Esophagus muscularis mucosa (tissue), 4 donors: ENCODE data around the gene RAI1.

Experiments
- EP300 ChIP-seq: sonication (generic); formaldehyde crosslinking; IDR thresholded peaks from one replicate; pipeline ENCODE4 v1.6.1; 2017; ENCODE audit warnings: antibody characterized with exemption
- POLR2A ChIP-seq: fragments of 450-650 bp; IDR thresholded peaks from one replicate; pipeline ENCODE4 v1.6.1; 2017; ENCODE audit warnings: antibody characterized with exemption, moderate library complexity, mild to moderate bottlenecking, low read depth
- POLR2AphosphoS5 ChIP-seq, 2 donors: sonication (generic); formaldehyde crosslinking; IDR thresholded peaks; one replicate each; pipeline ENCODE4 v1.6.1; 2017; ENCODE audit warnings: antibody characterized with exemption in 2 of 2
- TF ChIP-seq, protein P1 (sequence below), 3 experiments: fragments of 200-600 bp in 2 of 3; fragments of 450-650 bp in 1 of 3; sonication (generic) in 2 of 3; IDR thresholded peaks; one replicate each; pipeline ENCODE4 v1.5.1; 2017 to 2019; ENCODE audit warnings: antibody characterized with exemption in 3 of 3, mild to moderate bottlenecking in 2 of 3, moderate library complexity in 1 of 3

DNA sequence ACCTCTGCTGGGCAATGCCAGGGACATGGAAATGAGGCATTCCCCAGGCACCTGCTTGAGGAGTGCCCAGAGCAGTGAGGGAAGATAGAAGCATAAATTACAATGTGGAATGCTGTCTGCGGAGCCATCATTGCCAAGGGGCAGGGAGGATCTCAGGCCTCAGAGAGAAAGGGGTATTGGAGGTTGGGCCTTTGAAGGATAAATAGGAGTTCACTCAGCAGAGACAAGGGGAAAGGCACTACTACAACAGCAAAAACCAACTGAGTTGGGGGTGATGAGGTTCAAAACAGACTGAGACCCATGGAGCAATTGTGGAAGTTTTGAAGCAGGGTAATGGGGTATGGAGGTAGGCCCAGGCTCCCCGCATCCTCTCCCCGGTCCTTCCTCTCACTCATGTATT is 122.7 kb downstream of the RAI1 start:
- TF ChIP-seq, protein P1, sequence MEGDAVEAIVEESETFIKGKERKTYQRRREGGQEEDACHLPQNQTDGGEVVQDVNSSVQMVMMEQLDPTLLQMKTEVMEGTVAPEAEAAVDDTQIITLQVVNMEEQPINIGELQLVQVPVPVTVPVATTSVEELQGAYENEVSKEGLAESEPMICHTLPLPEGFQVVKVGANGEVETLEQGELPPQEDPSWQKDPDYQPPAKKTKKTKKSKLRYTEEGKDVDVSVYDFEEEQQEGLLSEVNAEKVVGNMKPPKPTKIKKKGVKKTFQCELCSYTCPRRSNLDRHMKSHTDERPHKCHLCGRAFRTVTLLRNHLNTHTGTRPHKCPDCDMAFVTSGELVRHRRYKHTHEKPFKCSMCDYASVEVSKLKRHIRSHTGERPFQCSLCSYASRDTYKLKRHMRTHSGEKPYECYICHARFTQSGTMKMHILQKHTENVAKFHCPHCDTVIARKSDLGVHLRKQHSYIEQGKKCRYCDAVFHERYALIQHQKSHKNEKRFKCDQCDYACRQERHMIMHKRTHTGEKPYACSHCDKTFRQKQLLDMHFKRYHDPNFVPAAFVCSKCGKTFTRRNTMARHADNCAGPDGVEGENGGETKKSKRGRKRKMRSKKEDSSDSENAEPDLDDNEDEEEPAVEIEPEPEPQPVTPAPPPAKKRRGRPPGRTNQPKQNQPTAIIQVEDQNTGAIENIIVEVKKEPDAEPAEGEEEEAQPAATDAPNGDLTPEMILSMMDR (IDR thresholded peaks at IDR 0.05), result no peak
- no peak for TF ChIP-seq POLR2AphosphoS5 (IDR thresholded peaks at IDR 0.05)
- no peak for TF ChIP-seq POLR2A
- TF ChIP-seq EP300, result no peak
